H1 (cell line): Measurements from ENCODE around the gene MBTPS1. TPM values are rescaled to one million over a fixed set of nuclear protein-coding genes. Genes with fewer than 3 reads are reported as not detected.

Experiments used
- EP300 ChIP-seq, 2 experiments: IDR thresholded peaks; 1 replicate in 1 of 2; 2 replicates in 1 of 2; pipeline ENCODE4 v1.6.1; 2011 to 2012; ENCODE audit warnings: low read depth in 2 of 2, low read length in 2 of 2, mild to moderate bottlenecking in 2 of 2, borderline replicate concordance in 1 of 2, inconsistent platforms in 1 of 2, moderate library complexity in 1 of 2
- POU5F1 ChIP-seq: IDR thresholded peaks from 2 replicates; pipeline ENCODE4 v1.6.1; 2011; ENCODE audit warnings: low read depth, mild to moderate bottlenecking, low read length, moderate library complexity
- SIN3A ChIP-seq, 2 experiments: IDR thresholded peaks in 1 of 2; conservative IDR thresholded peaks in 1 of 2; 2 replicates each; pipeline ENCODE4 v1.6.1; 2011 to 2012; ENCODE audit warnings: low read length in 2 of 2, improper control_type of control experiment in 1 of 2, low read depth in 1 of 2, mild to moderate bottlenecking in 1 of 2
- SP2 ChIP-seq: IDR thresholded peaks from 2 replicates; pipeline ENCODE4 v1.6.1; 2012; ENCODE audit warnings: mild to moderate bottlenecking, low read length, inconsistent platforms
- TAF1 ChIP-seq: IDR thresholded peaks from 2 replicates; pipeline ENCODE4 v1.6.1; 2011; ENCODE audit warnings: mild to moderate bottlenecking, low read depth, low read length
- TAF7 ChIP-seq: optimal IDR thresholded peaks from 2 replicates; pipeline ENCODE3; 2011; ENCODE audit warnings: low read depth, mild to moderate bottlenecking, inconsistent platforms, low read length, moderate library complexity, borderline replicate concordance
- USF2 ChIP-seq: IDR thresholded peaks from 2 replicates; pipeline ENCODE4 v1.6.1; 2011; ENCODE audit warnings: low read length, improper control_type of control experiment
- polyA plus RNA-seq, 7 experiments: library from polyadenylated mRNA; depleted of rRNA in 3 of 7; stranded (reverse) in 5 of 7; unstranded in 2 of 7; fragments of >200 nt in 5 of 7; fragments of 200-250 nt in 2 of 7; gene quantifications; 1 replicate in 5 of 7; 2 replicates in 1 of 7; 4 replicates in 1 of 7; pipeline versions ENCODE4 v1.2.1 to v1.2.3, GENCODE V29; 2011 to 2013; ENCODE audit warnings: missing spikeins in 2 of 7, mixed read lengths in 2 of 7
- total RNA-seq: library from RNA; stranded (reverse); fragmentation: NEBNext Ultra II Directional; extraction: Animal tissue kit (Norgen Biotek cat#: 25700); gene quantifications from 2 replicates; pipeline ENCODE4 v1.2.1, GENCODE V29; 2021
- TF ChIP-seq, protein P1 (sequence below): fragments of 300-600 bp; sonication (generic); IDR thresholded peaks from 2 replicates; pipeline ENCODE4 v1.7.1; 2012; ENCODE audit warnings: low read length, moderate library complexity, mild to moderate bottlenecking, inconsistent platforms; ENCODE audit not compliant: insufficient replicate concordance

The MBTPS1 gene
- total and polyA plus RNA-seq, 2 of the 8 experiments (the other 6 are each of a cell fraction or from before 2014, with no cell fraction given) = 30.6 to 53.3 TPM

GRCh38 chr16:84033251-84034195, 83.2 kb downstream of the MBTPS1 start (continued):
- TF ChIP-seq, protein P1, sequence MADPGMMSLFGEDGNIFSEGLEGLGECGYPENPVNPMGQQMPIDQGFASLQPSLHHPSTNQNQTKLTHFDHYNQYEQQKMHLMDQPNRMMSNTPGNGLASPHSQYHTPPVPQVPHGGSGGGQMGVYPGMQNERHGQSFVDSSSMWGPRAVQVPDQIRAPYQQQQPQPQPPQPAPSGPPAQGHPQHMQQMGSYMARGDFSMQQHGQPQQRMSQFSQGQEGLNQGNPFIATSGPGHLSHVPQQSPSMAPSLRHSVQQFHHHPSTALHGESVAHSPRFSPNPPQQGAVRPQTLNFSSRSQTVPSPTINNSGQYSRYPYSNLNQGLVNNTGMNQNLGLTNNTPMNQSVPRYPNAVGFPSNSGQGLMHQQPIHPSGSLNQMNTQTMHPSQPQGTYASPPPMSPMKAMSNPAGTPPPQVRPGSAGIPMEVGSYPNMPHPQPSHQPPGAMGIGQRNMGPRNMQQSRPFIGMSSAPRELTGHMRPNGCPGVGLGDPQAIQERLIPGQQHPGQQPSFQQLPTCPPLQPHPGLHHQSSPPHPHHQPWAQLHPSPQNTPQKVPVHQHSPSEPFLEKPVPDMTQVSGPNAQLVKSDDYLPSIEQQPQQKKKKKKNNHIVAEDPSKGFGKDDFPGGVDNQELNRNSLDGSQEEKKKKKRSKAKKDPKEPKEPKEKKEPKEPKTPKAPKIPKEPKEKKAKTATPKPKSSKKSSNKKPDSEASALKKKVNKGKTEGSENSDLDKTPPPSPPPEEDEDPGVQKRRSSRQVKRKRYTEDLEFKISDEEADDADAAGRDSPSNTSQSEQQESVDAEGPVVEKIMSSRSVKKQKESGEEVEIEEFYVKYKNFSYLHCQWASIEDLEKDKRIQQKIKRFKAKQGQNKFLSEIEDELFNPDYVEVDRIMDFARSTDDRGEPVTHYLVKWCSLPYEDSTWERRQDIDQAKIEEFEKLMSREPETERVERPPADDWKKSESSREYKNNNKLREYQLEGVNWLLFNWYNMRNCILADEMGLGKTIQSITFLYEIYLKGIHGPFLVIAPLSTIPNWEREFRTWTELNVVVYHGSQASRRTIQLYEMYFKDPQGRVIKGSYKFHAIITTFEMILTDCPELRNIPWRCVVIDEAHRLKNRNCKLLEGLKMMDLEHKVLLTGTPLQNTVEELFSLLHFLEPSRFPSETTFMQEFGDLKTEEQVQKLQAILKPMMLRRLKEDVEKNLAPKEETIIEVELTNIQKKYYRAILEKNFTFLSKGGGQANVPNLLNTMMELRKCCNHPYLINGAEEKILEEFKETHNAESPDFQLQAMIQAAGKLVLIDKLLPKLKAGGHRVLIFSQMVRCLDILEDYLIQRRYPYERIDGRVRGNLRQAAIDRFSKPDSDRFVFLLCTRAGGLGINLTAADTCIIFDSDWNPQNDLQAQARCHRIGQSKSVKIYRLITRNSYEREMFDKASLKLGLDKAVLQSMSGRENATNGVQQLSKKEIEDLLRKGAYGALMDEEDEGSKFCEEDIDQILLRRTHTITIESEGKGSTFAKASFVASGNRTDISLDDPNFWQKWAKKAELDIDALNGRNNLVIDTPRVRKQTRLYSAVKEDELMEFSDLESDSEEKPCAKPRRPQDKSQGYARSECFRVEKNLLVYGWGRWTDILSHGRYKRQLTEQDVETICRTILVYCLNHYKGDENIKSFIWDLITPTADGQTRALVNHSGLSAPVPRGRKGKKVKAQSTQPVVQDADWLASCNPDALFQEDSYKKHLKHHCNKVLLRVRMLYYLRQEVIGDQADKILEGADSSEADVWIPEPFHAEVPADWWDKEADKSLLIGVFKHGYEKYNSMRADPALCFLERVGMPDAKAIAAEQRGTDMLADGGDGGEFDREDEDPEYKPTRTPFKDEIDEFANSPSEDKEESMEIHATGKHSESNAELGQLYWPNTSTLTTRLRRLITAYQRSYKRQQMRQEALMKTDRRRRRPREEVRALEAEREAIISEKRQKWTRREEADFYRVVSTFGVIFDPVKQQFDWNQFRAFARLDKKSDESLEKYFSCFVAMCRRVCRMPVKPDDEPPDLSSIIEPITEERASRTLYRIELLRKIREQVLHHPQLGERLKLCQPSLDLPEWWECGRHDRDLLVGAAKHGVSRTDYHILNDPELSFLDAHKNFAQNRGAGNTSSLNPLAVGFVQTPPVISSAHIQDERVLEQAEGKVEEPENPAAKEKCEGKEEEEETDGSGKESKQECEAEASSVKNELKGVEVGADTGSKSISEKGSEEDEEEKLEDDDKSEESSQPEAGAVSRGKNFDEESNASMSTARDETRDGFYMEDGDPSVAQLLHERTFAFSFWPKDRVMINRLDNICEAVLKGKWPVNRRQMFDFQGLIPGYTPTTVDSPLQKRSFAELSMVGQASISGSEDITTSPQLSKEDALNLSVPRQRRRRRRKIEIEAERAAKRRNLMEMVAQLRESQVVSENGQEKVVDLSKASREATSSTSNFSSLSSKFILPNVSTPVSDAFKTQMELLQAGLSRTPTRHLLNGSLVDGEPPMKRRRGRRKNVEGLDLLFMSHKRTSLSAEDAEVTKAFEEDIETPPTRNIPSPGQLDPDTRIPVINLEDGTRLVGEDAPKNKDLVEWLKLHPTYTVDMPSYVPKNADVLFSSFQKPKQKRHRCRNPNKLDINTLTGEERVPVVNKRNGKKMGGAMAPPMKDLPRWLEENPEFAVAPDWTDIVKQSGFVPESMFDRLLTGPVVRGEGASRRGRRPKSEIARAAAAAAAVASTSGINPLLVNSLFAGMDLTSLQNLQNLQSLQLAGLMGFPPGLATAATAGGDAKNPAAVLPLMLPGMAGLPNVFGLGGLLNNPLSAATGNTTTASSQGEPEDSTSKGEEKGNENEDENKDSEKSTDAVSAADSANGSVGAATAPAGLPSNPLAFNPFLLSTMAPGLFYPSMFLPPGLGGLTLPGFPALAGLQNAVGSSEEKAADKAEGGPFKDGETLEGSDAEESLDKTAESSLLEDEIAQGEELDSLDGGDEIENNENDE = no peak
- TF ChIP-seq TAF7 = no peak
- TF ChIP-seq SP2 = no peak
- TF ChIP-seq POU5F1 = no peak
- no peak for TF ChIP-seq TAF1
- TF ChIP-seq USF2 = no peak
- no peak for TF ChIP-seq SIN3A (conservative IDR thresholded peaks at IDR 0.05 in 1 of 2, IDR thresholded peaks at IDR 0.05 in 1 of 2; ENCODE audit: low read depth in 1 of 2, low read length in 2 of 2)
- TF ChIP-seq EP300 (IDR thresholded peaks at IDR 0.05; ENCODE audit: borderline replicate concordance in 1 of 2, low read depth in 2 of 2, low read length in 2 of 2) = no peak
